Ovary (tissue), 3 donors: ENCODE measurements around the gene SMURF1.

Experiments
- POLR2A ChIP-seq: fragments of 450-650 bp; IDR thresholded peaks from one replicate; pipeline ENCODE4 v1.6.1; 2017; ENCODE audit warnings: antibody characterized with exemption, mild to moderate bottlenecking, moderate library complexity
- TF ChIP-seq, protein P1 (sequence below), 3 donors: fragments of 450-650 bp in 2 of 3; fragments of 200-600 bp in 1 of 3; IDR thresholded peaks; one replicate each; pipeline versions ENCODE4 v1.5.1 to v1.8.0; 2016 to 2022; ENCODE audit warnings: antibody characterized with exemption in 3 of 3, mild to moderate bottlenecking in 1 of 3
- donor health status: DM: no; HTN: no; CAD: no.

DNA sequence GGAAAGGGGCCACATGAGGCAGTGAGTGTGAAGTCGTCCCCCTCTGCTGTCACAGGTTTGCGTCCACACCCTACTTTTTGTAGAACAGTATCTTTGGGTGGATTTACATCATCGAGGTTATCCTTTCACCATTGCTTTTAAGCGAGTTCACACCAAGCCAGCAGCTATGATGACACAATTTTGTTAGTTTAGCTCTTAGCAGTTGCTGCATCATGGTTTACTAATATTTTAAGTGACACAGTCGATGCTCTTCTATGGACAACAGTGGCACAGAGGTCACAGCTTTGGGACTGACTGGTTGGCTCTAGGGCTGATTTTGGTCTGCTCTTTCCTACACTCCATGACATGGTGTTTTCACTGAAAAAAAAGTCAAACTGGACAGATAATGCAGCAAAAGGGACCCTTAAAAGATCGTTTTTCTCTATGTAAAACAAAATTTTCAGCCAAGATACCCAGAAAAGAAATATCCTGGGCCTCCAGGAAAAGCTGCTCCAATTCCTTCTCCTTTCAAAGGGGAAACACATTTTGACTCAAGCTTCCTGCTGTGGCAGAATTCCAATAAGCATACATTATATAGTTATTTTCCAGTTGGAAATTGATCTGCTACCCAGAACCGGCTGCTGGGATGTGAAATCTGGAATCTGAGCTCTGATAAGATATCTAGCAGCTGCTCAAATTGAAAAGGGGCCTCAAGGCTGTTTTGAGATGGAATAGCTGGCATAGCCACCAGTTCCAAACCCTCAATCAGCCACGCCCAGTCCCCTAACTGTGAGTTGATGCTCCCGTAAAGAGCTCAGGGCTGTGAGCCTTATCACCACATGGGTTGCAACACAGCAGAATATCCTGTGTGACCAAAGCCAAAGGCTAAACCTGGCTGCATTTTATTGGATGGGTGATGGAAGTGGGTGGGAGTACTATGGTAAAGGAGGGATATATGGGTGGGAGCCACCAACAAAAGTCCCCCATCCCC, 114.2 kb downstream of the SMURF1 start:
- no peak for TF ChIP-seq POLR2A
- TF ChIP-seq, protein P1, sequence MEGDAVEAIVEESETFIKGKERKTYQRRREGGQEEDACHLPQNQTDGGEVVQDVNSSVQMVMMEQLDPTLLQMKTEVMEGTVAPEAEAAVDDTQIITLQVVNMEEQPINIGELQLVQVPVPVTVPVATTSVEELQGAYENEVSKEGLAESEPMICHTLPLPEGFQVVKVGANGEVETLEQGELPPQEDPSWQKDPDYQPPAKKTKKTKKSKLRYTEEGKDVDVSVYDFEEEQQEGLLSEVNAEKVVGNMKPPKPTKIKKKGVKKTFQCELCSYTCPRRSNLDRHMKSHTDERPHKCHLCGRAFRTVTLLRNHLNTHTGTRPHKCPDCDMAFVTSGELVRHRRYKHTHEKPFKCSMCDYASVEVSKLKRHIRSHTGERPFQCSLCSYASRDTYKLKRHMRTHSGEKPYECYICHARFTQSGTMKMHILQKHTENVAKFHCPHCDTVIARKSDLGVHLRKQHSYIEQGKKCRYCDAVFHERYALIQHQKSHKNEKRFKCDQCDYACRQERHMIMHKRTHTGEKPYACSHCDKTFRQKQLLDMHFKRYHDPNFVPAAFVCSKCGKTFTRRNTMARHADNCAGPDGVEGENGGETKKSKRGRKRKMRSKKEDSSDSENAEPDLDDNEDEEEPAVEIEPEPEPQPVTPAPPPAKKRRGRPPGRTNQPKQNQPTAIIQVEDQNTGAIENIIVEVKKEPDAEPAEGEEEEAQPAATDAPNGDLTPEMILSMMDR (IDR thresholded peaks at IDR 0.05), result no peak
